Stimulated activated CD8-positive, alpha-beta memory T cell treated with anti-CD3 and anti-CD28 coated beads, Interleukin-12 subunit alpha, Interleukin-12 subunit beta, amount 100 ng/mL, for 24 hours (primary cell): ENCODE measurements around the gene MAP4K4.

ENCODE experiments used
- DNase-seq: peaks from one replicate; pipeline ENCODE4 v3.0.0-alpha.2; 2020; ENCODE audit errors: extremely low read depth

MAP4K4 gene

GRCh38 chr2:101868525-101868924, 171.0 kb downstream of the MAP4K4 start:
- DNase-seq, result no peak

- no peak for DNase-seq
Measured at GRCh38 chr2:101869527-101869926, 172.0 kb downstream of the MAP4K4 start.

GRCh38 chr2:101870444-101870843, 172.9 kb downstream of the MAP4K4 start:
- DNase-seq, result no peak

DNA sequence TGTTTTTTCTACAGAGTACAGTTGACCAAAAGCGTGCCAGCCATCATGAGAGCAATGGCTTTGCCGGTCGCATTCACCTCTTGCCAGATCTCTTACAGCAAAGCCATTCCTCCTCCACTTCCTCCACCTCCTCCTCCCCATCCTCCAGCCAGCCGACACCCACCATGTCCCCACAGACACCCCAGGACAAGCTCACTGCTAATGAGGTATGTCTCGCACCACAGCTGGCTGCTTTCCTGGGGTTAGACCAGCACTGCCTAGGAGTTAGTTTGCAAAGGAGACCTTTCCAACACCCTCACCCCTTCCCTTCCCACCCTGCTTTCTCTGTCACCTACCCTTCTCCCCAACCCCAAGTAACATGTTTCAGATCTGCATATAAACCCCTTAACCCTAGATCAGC, 174.0 kb downstream of the MAP4K4 start:
- DNase-seq, result no peak

DNA sequence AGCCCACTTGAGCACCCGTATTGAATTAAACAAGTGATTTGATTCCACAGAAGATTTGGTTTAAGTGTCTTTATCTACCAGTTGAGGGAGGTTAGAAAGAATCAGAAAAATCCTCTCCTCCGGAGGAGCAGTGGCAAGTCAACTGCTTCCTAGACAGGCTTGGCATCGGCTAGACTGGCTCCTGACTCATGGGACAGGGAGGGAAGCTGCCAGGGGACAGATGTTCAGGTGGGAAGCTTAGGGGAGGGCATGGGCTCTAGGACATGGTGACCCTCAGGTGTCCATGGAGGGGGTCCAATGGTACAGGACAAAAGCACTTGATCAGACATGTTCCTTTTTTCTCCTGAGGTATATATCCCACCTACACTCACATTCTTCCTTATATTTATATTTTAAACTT, 175.0 kb downstream of the MAP4K4 start:
- DNase-seq, result no peak

DNA sequence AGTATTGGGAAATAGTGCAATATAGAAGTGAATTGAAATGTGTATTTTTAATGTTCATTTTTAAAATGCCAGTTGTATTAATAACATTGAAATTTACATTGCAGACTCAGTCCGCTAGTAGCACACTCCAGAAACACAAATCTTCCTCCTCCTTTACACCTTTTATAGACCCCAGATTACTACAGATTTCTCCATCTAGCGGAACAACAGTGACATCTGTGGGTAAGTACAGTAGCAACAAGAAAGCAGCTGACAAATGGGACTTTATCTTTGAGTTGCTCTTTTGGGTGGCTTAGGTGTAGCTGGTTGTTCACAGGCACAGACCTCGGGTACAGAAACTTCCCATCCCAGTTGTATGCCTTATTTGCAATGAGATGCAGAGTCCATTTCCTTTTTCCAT, 176.0 kb downstream of the MAP4K4 start:
- no peak for DNase-seq

GRCh38 chr2:101874069-101874468, 176.6 kb downstream of the MAP4K4 start:
- DNase-seq, result no peak

- no peak for DNase-seq
Measured at GRCh38 chr2:101879466-101879865, 182.0 kb downstream of the MAP4K4 start.

DNA sequence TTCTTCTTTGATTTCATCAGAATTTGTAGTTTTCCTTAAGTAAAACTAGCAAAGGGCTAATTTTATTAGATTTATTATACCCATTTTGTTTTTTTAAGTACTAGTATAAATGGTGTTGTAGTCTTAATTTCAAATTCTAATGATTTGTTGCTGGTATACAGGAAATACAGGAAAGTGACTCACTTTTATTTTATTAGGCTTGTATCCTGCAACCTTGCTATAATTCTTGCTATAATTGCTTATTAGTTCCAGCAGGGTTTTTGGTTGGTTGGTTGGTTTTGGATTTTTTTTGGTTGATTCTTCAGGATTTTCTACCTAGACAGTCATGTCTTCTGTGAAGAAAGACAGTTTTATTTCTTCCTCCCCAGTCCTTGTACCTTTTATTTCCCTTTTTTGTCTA, 183.6 kb downstream of the MAP4K4 start:
- no peak for DNase-seq

DNA sequence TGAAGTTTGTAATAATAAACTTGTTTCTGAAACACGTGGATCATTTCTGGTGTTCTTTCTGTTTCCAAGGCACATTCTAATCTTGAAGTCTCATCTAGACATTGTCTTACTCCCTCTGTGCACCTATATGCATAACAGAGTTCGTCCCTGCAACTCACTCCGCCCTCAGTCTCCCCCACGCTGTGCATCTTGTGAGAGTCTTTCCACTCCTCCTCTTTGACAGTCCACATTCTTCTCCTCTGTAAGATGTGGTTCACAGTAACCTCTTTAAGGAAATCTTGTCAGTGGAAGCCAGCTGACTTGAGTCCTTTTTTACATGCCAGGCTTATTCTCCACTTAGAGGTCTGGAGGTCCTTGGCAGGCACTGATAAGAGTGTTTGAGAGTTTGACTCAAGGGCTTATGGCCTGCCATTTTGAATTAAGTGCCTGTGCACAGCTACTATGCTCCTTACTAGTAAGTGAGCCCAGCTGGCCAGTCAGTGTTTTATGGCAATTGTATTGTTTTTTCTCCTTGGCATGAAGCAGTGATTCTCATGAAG, 185.3 kb downstream of the MAP4K4 start:
- no peak for DNase-seq

GRCh38 chr2:101883860-101884259, 186.4 kb downstream of the MAP4K4 start:
- peak; percentile 8 for DNase-seq

DNA sequence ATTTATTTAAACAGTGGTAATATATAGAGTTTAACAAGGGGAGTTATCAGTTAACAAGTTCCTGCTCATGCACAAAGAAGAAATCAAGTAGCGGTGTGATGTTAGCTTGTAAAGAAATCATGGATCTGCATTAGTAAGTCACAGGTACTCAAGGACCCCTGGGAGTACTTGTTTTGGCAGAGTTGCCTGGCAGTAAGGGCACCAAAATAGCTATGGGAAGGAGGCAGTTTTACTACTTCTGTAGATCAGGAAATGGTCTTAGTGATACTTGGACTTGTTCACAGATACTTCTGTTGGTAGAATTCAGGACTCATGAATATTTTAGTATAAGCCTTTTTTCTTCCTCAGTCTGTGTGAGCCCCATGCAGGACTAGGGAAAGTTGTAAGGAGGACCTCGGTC, 186.9 kb downstream of the MAP4K4 start:
- no peak for DNase-seq

- DNase-seq, result no peak
Measured at GRCh38 chr2:101887328-101887727, 189.8 kb downstream of the MAP4K4 start.

GRCh38 chr2:101889460-101890098, 192.1 kb downstream of the MAP4K4 start:
- DNase-seq, result no peak

DNA sequence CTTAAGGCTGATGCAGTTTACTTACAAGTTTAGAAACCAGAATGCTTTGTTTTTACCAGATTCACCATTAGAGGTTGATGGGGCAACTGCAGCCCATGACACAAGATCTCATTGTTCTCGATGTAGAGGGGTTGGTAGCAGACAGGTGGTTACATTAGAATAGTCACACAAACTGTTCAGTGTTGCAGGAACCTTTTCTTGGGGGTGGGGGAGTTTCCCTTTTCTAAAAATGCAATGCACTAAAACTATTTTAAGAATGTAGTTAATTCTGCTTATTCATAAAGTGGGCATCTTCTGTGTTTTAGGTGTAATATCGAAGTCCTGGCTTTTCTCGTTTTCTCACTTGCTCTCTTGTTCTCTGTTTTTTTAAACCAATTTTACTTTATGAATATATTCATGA, 194.9 kb downstream of the MAP4K4 start:
- no peak for DNase-seq

DNA sequence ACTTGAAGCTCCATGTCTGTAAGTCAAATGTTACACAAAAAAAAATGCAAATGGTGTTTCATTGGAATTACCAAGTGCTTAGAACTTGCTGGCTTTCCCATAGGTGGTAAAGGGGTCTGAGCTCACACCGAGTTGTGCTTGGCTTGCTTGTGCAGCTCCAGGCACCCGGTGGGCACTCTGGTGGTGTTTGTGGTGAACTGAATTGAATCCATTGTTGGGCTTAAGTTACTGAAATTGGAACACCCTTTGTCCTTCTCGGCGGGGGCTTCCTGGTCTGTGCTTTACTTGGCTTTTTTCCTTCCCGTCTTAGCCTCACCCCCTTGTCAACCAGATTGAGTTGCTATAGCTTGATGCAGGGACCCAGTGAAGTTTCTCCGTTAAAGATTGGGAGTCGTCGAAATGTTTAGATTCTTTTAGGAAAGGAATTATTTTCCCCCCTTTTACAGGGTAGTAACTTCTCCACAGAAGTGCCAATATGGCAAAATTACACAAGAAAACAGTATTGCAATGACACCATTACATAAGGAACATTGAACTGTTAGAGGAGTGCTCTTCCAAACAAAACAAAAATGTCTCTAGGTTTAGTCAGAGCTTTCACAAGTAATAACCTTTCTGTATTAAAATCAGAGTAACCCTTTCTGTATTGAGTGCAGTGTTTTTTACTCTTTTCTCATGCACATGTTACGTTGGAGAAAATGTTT, 196.3 kb downstream of the MAP4K4 start:
- no peak for DNase-seq

DNA sequence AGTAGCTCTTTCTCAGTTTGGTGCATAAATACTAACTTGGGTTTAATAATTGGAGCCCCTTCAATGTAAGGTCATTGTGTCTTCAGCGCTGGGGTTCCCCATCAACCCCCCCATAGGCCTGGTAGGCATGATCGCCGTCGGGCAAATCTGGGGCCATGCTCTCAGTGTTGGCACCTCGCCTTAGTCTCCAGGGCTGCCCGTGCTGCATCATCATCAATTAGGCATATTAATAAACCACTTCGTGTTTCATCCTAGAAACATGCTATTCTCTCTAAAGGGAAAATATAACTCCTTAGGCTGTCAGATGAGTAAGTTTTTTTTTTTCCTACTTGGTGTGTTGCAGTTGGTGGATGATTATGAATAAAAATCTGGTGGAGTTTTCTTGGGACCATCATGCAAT, 197.5 kb downstream of the MAP4K4 start:
- no peak for DNase-seq

DNA sequence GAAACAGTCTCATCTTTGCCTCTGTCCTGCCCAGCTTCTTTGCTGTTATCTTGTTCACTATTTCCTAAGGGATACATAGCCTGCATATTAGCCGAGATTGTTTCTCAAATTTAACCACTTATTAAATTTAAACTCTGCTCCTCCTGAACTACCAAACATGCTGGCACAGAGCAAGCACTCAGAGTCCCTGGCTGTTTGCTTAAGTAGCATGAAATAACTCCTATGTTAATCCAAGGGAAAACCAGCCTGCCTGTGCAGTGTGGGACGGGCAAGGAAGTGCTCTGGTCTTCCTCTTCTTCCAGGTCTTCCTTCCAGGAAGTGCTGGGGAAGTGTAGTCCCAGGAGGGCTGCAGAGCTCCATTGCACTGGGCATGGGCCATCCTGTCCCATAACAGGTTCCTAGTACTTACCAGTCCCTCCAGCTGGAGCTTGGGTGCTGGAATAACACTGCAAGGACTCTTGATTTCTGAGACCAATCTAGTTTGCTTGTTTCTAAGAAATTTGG, 198.4 kb downstream of the MAP4K4 start:
- no peak for DNase-seq

DNA sequence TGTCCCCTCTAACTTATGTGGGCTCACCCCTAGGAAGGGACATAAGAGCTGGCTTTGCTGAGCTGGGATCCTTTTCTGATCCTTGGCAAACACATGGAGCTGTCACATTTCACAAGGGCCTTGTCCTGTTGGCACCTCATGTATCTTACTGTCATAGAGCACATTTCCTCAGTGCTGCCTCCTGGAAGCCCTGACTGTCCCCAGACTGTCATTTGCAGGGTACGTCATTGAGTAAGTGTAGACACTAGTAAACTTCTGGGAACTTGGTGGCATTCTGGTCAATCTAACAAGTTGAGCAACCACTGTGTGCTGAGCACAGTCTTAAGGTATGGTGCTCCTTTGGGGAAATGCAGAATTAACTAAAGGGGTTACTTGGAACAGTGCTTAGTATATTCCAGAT, 199.8 kb downstream of the MAP4K4 start:
- no peak for DNase-seq

DNA sequence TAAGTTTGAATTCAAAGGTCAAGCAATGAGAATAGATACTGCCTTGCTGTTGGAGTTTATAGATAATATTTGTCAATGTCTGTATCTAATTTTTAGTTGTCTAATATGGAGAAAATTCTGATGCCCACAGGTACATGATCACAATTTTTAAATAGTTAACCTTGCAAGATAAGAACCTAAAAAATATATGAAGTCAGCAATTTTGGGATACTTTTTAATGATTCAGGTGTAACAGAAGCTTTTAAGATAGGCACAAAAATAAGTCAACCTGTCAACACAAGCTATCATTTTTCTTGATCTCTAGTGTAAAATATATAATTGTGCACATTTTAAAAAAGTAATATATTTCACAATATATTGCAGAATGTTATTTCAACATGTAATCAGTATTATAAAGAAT, 201.8 kb downstream of the MAP4K4 start:
- no peak for DNase-seq

GRCh38 chr2:101899871-101900270, 202.4 kb downstream of the MAP4K4 start:
- DNase-seq, result no peak

GRCh38 chr2:101900375-101900774, 202.9 kb downstream of the MAP4K4 start:
- DNase-seq, result peak; percentile 5

GRCh38 chr2:101901241-101901640, 203.7 kb downstream of the MAP4K4 start:
- DNase-seq, result no peak
